Measurements from ENCODE around the gene COL17A1.

DNA sequence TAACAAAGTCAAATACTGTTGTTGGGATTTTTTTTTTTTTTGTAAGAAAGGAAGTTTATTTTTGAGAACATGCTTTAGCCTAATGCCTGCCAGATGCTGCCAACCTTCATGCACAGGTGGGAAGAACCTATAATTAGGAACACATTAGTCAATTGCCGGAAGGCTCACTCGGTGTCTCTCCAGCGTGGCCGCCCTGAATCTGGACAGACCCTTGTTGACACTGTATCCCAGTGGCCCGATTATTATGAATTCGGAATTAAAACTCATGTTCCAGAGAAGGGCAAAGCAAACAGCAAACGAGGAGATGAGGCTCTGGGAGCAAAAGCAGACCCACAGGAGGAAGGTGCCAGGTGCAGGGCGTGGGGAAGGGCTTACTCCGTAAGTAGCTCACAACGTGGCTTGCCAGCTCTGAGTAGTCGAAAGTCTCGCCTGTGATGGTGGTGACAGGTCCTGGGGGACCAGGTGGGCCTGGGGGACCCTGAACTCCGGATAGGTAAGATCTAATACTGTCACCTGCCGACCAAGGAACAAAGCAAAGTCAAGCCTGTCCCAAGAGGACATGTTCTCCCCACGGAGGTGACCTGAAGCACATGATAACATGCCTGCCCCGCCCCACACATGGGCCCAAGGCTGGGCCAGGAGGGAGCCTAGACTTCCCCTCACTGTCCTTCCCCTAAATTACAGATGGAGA is 48.3 kb downstream of the COL17A1 start:
- no peak for TF ChIP-seq POLR2A (IDR thresholded peaks at IDR 0.05)
- TF ChIP-seq POLR2AphosphoS5 (IDR thresholded peaks at IDR 0.05) = no peak
- TF ChIP-seq, protein P1, sequence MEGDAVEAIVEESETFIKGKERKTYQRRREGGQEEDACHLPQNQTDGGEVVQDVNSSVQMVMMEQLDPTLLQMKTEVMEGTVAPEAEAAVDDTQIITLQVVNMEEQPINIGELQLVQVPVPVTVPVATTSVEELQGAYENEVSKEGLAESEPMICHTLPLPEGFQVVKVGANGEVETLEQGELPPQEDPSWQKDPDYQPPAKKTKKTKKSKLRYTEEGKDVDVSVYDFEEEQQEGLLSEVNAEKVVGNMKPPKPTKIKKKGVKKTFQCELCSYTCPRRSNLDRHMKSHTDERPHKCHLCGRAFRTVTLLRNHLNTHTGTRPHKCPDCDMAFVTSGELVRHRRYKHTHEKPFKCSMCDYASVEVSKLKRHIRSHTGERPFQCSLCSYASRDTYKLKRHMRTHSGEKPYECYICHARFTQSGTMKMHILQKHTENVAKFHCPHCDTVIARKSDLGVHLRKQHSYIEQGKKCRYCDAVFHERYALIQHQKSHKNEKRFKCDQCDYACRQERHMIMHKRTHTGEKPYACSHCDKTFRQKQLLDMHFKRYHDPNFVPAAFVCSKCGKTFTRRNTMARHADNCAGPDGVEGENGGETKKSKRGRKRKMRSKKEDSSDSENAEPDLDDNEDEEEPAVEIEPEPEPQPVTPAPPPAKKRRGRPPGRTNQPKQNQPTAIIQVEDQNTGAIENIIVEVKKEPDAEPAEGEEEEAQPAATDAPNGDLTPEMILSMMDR (IDR thresholded peaks at IDR 0.05) = no peak
